ENCODE measurements around the gene CHP1.
"Not testable (repeated sequence)": the region's sequence is repeated elsewhere in the genome, so short reads cannot be mapped to it uniquely, and the experiment has no call there.

CHP1 gene

DNA sequence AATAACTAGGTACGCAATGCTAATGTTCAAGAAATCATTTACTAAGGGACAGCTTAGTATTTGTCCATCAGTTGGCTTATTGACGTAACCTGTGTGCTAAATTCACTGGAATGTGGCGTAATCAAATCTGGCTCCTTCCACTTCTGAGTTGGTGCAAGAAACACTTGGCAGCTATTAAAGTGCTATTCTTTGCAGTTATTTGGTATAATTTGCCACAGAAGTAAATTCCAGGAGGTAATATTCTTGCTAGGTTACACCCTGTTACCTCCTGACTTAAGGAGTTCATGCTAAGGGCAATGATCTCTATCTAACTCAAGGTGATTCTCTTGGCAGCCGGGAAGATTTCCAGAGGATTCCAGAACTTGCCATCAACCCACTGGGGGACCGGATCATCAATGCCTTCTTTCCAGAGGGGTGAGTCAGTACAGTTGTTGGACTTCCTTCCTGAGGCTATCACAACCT lies 25.5 kb downstream of the CHP1 start:
- no peak for DNase-seq (ENCODE audit: low spot score)

DNA sequence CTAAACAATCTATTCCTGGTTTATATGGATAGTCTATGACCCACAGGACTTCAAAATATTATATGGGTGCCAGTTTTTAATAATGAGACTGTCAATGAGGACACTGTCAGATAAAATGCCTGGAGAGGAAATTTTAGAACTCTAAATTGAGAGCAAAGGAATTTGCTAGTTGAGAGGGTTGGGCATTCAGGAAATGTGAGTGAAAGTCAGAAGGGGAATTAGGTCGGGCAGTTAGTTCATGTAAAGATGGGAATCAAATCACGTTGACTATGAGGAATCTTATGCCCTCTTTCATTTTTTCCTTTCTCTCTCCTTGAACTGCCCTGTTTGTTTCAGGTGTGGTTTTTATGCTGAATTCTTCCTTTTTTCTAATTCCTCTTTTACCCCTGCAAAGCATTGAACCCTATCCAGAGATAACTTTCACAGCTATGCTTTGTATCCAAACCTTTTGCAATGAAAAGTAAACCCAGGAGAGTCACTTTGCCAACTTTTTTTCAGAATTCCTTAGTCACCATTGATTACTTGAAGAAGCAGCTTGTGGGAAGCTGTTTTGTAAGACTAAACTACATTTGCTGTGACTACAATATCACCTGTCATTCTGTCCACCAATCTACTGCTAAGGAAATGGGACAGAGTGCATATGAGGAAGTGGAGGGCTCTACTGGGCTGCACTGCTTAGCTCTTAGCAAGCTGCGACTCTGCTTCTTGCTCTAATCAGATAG lies 27.8 kb downstream of the CHP1 start:
- no peak for DNase-seq (ENCODE audit: low spot score)

DNA sequence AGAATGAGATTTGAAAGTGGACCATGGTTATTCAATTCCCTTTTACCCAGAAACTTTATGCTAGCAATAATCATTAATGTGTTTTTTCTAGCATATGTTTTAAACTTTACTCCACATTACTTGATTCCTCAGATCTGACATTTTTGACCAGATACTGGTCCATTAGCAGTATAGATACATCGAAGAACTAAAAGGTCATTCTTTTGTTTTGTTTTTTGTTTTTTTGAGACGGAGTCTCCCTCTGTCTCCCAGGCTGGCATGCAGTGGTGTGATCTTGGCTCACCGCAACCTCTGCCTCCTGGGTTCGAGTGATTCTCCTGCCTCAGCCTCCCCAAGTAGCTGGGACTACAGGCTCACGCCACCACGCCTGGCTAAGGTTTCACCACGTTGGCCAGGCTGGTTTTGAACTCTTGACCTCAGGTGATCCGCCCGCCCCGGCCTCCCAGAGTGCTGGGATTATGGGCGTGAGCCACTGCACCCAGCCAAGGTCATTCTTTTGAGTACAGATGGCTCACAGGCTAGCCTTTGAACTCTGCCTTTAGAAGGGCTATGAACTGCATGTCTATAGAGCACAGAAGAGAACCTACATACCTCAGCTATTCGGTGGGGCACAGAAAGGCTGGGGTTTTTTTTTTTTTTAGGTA lies 28.6 kb downstream of the CHP1 start:
- DNase-seq (ENCODE audit: low spot score): no peak

DNA sequence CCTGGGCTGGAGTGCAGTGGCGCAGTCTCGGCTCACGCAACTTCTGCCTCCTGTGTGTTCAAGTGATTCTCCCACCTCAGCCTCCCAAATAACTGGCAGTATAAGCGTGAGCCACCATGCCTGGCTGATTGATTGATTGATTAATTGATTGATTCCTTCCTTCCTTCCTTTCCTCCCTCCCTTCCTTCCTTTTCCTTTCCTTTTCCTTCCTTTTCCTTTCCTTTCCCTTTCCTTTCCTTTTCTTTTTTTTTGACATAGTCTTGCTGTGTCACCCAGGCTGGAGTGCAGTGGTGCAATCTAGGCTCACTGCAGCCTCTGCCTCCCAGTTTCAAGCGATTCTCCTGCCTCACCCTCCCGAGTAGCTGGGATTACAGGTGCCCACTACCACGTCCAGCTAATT lies 29.9 kb downstream of the CHP1 start:
- not testable (repeated sequence) for DNase-seq (ENCODE audit: low spot score)

DNA sequence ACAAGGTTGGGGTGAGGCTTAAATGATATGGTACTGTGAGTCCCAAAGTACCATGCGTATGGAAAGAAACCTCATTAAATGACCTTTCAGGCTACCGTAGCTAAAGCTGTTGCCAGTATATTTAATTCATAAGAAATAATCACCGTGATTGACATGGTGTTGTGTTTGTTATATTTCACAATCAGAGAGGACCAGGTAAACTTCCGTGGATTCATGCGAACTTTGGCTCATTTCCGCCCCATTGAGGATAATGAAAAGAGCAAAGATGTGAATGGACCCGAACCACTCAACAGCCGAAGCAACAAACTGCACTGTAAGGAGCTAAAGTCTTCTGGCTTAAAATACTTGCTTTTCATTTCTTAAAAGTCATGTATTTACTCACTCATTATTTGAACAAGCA lies 31.5 kb downstream of the CHP1 start:
- DNase-seq (ENCODE audit: low spot score): no peak

DNA sequence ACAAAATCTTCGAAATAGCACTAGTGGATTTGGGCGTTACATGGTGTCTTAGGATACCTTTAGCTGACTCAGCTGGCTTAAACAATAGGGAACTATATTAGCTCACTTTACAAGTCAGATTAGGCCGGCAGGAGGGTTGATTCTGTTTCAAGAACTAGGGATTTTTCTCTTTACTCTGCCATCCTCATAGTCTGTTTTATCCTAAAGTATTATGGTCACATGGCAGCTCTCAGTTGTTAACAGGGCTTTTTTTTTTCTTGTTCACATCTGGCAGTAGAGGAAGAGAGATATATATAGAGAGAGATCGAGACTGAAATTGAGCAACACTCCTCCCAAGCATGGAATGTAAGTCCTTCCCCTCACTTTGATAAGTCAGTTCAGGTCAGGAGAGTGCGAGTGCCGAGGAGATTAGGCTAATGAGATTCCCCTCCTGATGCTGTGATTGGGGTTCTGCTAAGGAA lies 32.9 kb downstream of the CHP1 start:
- DNase-seq (ENCODE audit: low spot score): no peak

DNA sequence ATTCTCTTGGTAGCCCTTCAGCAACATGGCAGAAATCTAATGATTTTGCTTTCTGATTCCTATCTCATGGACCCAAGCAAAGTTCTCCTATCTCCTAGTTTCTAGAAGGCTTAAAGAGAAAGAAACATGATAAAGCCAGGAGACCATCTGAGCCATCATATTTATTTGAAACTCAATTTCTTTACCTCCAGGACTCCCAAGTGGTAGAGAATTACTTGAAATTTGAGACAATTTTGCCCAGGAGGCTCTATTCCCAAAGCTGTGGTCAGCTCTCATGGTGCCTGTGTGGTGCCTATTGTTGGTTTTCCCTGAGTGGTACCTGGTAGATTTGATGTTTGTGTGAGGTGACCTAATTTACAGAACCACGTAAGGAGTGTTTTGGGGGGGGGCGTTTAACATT lies 38.8 kb downstream of the CHP1 start:
- DNase-seq (ENCODE audit: low spot score): no peak

DNA sequence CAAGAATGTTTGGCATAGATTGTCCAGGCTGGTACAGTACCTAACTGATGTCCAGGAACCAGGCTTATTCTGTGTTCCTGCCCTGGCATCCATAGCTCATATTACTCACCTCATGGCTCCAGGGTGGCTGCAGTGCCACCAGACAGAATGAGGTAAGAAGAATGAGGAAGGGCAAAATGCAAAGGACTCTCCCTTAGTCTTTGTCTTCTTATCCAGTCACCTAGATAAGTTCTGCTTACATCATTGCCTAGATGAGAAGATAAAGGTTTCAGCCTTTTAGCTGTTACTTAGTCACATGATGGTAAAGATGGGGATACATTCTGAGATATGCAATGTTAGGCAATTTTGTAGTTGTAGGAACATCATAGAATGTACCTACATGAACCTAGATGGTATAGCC lies 45.8 kb downstream of the CHP1 start:
- DNase-seq (ENCODE audit: low spot score): no peak

DNA sequence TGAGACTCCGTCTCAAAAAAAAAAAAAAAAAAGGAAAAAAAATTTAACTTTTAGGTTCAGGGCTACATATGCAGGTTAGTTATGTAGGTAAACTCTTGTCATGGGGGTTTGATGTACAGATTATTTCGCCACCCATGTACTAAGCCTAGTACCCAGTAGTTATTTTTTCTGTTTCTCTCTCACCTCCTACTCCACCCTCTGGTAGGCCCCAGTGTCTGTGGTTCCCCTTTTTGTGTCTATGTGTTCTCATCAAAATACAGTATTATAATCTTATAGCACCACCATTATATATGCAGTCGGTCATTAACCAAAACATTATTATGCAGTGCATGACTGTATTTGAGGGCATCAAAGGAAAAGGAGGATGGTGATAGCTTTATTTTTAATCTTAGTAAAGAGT lies 47.3 kb downstream of the CHP1 start:
- DNase-seq (ENCODE audit: low spot score): no peak

DNA sequence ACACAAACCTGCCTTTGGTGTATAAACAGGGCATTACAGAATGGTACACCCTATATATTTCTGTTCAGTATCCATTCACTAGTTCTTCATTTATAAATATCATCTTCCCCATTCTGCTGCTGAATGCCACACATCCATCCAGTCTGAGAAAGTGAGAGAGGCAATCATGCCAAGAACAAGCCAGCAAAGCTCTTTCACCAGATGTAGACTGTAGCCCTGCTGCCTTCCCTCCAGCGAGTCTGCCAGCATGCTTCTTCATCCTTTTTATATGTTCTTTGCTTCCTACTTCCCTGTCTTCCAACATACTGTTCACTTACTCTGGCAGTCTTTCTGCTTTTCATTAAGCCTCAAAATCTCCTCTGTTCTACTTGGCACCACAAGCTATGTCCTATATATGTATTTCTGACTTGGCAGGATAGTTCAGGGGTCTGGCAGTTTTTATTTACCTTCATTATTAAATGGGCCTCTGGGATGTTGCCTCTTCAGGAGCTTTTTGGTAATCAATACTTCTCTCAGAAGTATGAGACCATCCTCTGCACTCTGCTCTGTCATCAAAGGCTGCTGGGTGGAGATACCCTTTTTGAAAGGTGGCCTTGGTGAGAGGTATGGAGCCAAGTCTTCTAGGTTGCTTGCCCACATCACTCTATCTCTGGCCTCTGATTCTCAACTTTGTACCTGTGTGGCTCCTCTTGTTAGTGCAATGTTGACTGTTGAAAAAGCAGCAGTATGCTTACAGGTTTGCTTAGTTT lies 48.6 kb downstream of the CHP1 start:
- DNase-seq (ENCODE audit: low spot score): no peak

DNA sequence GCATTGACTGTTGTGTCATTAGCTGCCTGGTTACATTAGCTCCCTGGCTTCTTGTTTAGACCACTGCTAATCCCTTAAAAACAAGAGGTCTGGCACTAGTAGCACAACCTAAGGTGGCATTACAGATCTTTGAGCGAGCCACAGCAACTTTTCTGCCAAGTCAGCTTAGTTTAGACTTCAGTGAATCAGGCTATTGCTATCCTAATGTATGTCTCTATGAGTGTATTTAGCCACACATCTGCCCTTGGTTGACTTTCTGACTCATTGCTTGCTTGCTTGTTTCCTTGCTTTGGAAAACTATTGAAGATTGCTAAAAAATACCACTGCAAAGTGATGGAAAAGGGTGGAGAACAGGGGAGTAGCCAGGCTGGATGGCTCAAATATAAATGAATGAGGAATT lies 50.2 kb downstream of the CHP1 start:
- no peak for DNase-seq (ENCODE audit: low spot score)

DNA sequence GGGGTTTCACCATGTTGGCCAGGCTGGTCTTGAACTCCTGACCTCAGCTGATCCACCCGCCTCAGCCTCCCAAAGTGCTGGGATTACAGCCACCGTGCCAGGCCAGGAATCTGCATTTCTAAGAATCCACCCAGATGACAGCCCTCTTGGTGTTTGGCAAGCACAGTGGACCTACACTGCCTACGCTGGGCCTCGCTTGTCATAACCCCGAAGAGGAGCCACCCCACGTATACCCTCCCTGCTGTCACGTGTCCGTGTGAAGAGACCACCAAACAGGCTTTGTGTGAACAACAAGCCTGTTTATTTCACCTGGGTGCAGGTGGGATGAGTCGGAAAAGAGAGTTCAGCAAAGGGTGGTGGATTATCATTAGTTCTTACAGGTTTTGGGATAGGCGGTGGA lies 51.4 kb downstream of the CHP1 start:
- DNase-seq (ENCODE audit: low spot score): not testable (repeated sequence)

DNA sequence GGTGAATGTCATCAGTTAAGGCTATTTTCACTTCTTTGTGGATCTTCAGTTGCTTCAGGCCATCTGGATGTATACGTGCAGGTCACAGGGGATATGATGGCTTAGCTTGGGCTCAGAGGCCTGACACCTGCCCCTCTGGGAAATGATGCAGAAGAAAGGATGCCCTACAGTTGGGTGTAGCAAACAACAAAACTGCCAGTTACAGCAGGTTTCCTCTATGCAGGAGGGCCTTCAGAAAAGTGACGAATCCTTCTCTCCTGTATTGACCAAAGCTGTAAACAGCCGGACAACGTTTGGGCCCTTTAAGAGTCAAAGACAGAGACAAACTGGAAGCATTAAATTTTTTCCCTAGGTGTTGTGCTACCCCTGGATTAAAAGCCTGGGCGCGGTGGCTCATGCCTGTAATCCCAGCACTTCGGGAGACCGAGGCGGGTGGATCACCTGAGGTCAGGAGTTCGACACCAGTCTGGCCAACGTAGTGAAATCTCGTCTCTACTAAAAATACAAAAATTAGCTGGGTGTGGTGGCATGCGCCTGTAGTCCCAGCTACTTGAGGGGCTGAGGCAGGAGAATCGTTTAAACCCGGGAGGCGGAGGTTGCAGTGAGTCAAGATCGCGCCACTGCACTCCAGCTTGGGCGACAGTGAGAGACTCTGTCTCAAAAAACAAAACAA lies 52.0 kb downstream of the CHP1 start:
- DNase-seq (ENCODE audit: low spot score): not testable (repeated sequence)

DNA sequence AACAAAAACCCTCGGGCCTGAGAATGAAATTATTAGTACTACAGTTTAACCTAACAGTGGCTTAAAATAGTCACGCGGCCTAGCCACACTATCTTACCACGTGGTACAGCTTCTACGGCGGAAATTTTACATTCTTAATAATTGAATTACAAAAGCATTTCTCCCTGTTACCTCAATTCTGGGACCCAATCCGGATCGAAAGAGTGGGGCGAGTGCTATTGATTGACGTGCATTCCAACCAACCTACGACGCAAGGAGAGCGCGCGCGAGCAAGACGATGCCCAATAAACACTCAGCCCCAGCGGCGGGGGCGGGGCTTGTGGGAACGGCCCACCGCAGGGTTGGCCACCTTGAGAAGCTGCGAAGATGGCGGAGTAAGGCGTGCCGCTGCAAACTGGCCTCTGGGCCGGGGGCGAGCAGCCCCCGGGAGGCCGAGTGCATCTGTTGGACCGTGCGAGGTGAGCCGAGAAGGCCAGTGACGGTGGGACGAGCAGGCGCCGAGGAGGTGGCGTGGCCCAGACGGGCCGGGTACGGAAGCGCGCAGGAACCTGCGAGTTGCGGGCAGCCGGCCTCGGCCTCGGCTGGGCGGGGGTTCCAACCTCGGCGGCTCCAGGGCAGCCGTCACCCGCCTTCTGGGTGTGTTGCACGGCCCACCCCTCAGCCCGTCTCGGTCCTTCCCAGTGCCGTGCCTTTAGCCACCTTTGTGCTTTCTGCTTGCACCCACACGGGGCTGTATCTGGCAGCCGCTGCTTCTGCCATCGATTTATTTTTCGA lies 52.8 kb downstream of the CHP1 start:
- peak; percentile 99 for DNase-seq (ENCODE audit: low spot score)

DNA sequence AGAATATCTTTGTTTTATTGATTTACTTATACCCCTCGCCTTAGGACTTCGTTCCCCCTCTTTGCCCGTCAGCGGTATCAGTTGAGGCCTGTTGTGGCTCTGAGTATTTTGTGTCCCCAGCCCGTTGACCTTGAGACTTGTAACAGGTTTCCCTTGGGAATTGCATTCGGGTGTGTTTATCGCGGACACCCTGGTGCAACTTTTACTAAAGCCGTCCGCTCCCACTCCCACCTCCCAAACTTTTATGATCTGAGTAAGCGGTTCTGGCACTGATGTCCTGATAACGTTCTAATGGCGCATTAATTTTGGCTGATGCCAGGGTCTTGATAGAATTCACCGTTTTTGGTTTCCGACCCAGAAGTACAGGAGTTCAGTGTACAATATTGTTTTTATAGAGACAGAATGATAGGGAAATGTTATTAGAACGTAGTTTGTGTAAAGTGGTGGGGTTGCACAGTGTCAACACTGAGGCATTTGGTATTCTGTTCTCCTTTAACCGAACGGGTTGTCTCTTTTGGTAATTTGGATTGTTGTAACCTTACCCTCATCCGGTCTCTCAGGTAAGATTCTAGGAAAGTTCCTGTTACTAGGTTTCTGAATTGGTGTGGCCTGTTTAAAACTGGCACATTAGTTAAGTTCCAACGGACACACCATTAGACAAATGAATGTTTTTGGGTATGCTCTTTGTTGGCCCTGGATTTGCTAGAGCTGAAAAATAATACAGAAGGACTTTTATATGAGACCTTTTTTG lies 53.5 kb downstream of the CHP1 start:
- DNase-seq (ENCODE audit: low spot score): peak; percentile 53

DNA sequence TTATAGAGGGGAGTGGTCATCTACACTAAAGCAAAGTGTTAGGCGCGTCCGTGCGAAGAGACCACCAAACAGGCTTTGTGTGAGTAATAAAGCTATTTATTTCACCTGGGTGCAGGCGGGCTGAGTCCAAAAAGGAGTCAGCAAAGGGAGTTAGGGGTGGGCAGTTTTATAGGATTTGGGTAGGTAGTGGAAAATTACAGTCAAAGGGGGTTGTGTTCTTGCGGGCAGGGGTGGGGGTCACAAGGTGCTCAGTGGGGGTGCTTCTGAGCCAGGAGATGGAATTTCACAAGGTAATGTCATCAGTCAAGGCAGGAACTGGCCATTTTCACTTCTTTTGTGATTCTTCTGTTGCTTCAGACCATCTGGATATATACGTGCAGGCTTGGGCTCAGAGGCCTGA lies 54.2 kb downstream of the CHP1 start:
- no peak for DNase-seq (ENCODE audit: low spot score)

DNA sequence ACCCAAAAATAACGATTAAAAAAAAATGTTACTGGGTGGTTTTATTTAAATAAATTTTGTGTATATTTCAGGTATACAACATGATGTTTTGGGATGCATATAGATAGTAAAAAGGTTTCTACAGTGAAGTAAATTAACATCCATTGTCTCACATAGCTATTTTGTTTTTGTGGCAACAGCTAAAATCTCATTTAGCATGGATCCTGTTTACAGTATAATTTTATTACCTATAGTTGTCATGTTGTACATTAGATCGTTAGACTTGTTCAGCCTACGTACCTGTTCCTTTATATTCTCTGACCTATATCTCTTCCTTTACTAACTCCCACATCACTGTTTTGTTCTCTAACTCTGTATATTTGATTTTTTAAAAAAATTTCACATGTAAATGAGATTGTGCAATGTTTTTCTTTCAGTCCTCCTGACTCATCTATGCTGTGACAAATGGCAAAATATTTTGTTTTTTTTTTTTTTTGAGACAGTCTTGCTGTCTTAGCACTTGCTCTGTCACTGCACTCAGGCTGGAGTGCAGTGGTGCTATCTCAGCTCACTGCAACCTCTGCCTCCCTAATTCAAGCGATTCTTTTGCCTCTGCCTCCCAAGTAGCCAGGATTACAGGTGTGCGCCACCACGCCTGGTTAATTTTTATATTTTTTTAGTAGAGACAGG lies 55.7 kb downstream of the CHP1 start:
- DNase-seq (ENCODE audit: low spot score): no peak

DNA sequence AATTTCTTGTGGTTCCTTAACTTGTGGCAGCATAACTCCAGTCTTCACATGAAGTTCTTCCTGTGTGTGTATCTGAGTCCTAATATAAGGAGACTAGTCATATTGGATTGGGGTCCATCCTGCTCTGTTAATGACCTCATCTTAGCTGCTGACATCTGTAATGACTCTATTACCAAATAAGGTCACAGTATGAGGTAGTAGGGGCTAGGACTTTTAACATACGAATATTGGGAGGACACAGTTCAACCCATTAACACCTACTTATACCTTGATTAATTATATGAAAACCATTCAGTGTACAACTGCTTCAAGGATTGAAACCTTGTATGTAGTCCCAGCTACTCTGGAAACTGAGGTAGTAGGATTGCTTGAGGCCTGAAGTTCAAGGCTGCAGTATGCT lies 57.4 kb downstream of the CHP1 start:
- no peak for DNase-seq (ENCODE audit: low spot score)

DNA sequence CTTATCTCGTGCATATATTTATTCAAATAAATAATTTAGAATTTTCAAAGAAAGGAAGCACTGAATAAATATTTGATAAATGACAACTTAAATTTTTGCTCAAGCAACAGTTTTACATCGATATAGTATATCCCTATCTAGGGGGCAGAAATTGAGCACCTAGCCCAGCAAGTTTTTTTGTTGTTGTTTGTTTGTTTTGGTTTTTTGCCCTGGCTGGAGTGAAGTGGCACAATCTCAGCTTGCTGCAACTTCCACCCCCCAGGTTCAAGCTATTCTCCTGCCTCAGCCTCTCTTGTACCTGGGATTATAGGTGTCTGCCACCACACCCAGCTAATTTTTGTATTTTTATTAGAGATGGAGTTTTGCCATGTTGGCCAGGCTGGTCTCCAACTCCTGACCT lies 58.9 kb downstream of the CHP1 start:
- no peak for DNase-seq (ENCODE audit: low spot score)

DNA sequence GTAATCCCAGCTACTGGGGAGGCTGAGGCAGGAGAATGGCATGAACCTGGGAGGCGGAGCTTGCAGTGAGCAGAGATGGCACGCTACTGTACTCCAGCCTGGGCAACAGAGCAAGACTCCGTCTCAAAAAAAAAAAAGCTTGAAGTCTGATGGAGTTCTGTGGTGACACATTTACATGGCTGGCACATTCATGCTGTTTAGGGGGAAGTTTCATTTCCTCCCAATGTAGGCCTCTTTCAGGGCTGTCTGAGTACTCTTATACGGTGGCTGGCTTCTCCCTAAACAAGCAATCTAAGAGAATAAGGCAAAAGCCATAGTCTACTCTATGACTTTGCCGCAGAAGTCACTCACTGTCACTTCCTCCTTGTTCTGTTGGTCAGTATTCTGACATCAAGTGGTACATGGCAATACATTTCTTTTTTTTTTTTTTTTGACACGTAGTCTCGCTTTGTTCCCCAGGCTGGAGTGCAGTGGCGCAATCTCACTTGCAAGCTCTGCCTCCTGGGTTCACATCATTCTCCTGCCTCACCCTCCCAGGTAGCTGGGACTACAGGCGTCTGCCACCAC lies 60.1 kb downstream of the CHP1 start:
- no peak for DNase-seq (ENCODE audit: low spot score)
